OCI-LY7 (cell line): ENCODE data around the gene ZSCAN25.

ENCODE experiments used
- EZH2phosphoT487 ChIP-seq: fragments of 200-600 bp; sonication (generic); IDR thresholded peaks from 2 replicates; pipeline ENCODE4 v1.6.1; 2018; ENCODE audit warnings: low read depth, borderline replicate concordance, mild to moderate bottlenecking, mixed run types, antibody characterized with exemption, low read length, moderate library complexity, mixed read lengths
- TF ChIP-seq, protein P1 (sequence below): fragments of 200-600 bp; sonication (generic); conservative IDR thresholded peaks from 2 replicates; pipeline ENCODE4 v1.5.1; 2014; ENCODE audit warnings: mild to moderate bottlenecking, antibody characterized with exemption, low read length, moderate library complexity, mixed read lengths

DNA sequence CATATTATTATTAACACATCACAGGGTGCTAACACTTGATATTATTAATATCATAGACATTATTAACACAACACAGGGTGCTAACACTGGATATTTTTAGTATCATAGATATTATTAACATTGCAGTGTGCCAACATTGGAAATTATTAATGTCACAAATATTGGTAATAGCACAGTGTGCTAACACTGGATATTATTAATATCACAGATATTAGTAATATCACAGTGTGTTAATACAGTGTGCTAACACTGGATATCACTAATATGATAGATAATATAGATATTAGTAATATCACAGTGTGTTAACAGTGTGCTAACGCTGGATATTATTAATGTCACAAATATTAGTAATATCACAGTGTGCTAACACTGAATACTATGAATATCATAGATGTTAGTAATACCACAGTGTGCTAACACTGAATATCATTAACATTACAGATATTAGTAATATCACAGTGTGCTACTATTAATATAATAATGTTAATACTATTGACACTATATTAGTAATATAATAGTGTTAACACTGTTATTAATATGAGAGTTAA lies 20.3 kb upstream of the ZSCAN25 start:
- TF ChIP-seq, protein P1, sequence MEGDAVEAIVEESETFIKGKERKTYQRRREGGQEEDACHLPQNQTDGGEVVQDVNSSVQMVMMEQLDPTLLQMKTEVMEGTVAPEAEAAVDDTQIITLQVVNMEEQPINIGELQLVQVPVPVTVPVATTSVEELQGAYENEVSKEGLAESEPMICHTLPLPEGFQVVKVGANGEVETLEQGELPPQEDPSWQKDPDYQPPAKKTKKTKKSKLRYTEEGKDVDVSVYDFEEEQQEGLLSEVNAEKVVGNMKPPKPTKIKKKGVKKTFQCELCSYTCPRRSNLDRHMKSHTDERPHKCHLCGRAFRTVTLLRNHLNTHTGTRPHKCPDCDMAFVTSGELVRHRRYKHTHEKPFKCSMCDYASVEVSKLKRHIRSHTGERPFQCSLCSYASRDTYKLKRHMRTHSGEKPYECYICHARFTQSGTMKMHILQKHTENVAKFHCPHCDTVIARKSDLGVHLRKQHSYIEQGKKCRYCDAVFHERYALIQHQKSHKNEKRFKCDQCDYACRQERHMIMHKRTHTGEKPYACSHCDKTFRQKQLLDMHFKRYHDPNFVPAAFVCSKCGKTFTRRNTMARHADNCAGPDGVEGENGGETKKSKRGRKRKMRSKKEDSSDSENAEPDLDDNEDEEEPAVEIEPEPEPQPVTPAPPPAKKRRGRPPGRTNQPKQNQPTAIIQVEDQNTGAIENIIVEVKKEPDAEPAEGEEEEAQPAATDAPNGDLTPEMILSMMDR = no peak
- no peak for TF ChIP-seq EZH2phosphoT487
